Stomach smooth muscle (tissue), 2 donors: ENCODE measurements around the gene PODNL1.
A peak's percentile ranks its signal among the peaks of the same experiment; 100 is the strongest.

ENCODE experiments used
- H3K27ac ChIP-seq: one replicate; pipeline ENCODE4 v1.7.0; 2013; ENCODE audit warnings: mild to moderate bottlenecking, low read length, inconsistent platforms
- H3K27me3 ChIP-seq, 2 donors: one replicate each; pipeline ENCODE4 v1.7.0; 2013; ENCODE audit warnings: low read length in 2 of 2; ENCODE audit not compliant: insufficient read depth in 2 of 2, control insufficient read depth in 1 of 2
- H3K36me3 ChIP-seq, 2 donors: one replicate each; pipeline ENCODE4 v1.7.0; 2013; ENCODE audit warnings: low read length in 2 of 2; ENCODE audit not compliant: control insufficient read depth in 2 of 2, insufficient read depth in 2 of 2
- H3K4me1 ChIP-seq: one replicate; pipeline ENCODE4 v1.7.0; 2013; ENCODE audit warnings: low read length; ENCODE audit not compliant: control insufficient read depth, insufficient read depth
- H3K4me3 ChIP-seq, 2 donors: one replicate each; pipeline ENCODE4 v1.7.0; 2013; ENCODE audit warnings: low read length in 2 of 2
- H3K9ac ChIP-seq, 2 donors: one replicate each; pipeline ENCODE4 v1.7.0; 2013; ENCODE audit warnings: low read length in 2 of 2, mild to moderate bottlenecking in 1 of 2
- H3K9me3 ChIP-seq, 2 donors: one replicate each; pipeline ENCODE4 v1.7.0; 2013; ENCODE audit warnings: low read length in 2 of 2; ENCODE audit not compliant: control insufficient read depth in 2 of 2
- donor health status: healthy.
- donor health status: Pancreatic carcinoma.

PODNL1 gene

DNA sequence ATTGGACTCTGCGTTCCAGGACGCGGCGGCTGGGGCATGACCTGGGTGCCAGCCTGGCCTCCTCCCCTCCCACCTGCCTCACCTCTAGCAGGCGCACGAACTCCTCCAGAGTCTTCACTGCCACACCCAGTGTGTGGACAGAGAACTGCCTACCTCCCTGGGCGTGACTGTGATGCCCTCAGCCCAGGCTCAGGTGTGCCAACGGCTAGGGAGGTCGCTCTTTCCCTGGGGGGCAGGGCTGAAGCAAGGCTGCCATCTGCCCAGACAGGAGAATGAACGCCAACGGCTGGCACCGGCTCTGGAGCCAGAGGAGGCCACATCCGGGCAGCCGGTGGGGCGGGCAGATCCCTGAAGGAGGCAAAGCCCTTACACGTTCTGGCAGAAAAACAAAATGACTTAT is 49.9 kb downstream of the PODNL1 start:
- Histone ChIP-seq H3K9ac (no peak overlapping the region), H3K27me3 (no peaks in the 10 kb centered on the region), H3K9me3 (no peaks in the 10 kb centered on the region), H3K4me1 (no peaks in the 10 kb centered on the region), H3K27ac (no peak overlapping the region), H3K36me3 (no peaks in the 10 kb centered on the region), H3K4me3 (no peak overlapping the region)

GRCh38 chr19:13887517-13887916 is 50.7 kb downstream of the PODNL1 start:
- H3K36me3 ChIP-seq: no peaks in the 10 kb centered on the region
- H3K4me3 ChIP-seq: no peak overlapping the region
- no peaks in the 10 kb centered on the region for H3K9me3 ChIP-seq
- no peak overlapping the region for H3K9ac ChIP-seq
- H3K27me3 ChIP-seq: no peaks in the 10 kb centered on the region
- no peak overlapping the region for H3K27ac ChIP-seq
- H3K4me1 ChIP-seq: no peaks in the 10 kb centered on the region

GRCh38 chr19:13887018-13887436 is 51.2 kb downstream of the PODNL1 start:
- Histone ChIP-seq H3K27me3 (no peaks in the 10 kb centered on the region), H3K9ac (no peak overlapping the region), H3K4me1 (no peaks in the 10 kb centered on the region), H3K36me3 (no peaks in the 10 kb centered on the region), H3K9me3 (no peaks in the 10 kb centered on the region), H3K4me3 (no peak overlapping the region), H3K27ac (no peak overlapping the region)

- Histone ChIP-seq H3K4me3 (no peak overlapping the region), H3K9me3 (no peaks in the 10 kb centered on the region), H3K27me3 (no peaks in the 10 kb centered on the region), H3K4me1 (peaks cover under 1% of the 10 kb centered on the region), H3K36me3 (no peaks in the 10 kb centered on the region), H3K9ac (no peak overlapping the region), H3K27ac (no peak overlapping the region)
Observed at GRCh38 chr19:13885826-13886365, 52.3 kb downstream of the PODNL1 start.

- Histone ChIP-seq H3K9me3 (no peaks in the 10 kb centered on the region), H3K9ac (no peak overlapping the region), H3K36me3 (no peaks in the 10 kb centered on the region), H3K27me3 (no peaks in the 10 kb centered on the region), H3K4me3 (no peak overlapping the region), H3K27ac (no peak overlapping the region), H3K4me1 (peaks cover 9% of the 10 kb centered on the region)
Observed at GRCh38 chr19:13884726-13885591, 53.3 kb downstream of the PODNL1 start.

DNA sequence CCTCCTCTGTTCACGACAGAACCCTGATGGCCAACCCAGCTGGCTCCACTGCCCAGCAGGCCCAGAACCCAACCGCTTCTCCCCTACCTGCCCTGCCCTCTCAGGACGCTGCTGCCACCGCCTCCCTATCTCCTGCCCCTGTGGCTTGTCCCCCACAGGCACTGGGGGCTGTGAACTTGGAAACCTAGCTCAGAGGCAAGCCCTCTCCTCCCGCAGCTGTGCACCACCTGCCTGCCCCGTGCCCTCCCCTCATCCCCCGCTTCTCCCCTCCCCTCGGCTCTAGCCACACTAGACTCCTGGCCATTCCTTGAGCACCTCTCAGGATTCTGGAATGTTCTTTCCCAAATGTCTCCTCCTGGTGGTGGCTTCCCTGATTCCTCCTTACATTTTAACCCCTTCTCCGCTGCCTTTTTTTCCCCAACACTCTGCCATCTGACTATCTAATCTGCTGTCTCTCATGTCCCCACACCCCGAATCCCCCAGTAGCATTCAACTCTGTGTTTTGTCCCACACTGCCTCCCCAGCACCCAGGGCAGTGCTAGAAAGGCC is 54.6 kb downstream of the PODNL1 start:
- H3K9ac ChIP-seq: no peak overlapping the region
- H3K4me3 ChIP-seq: no peak overlapping the region
- H3K27ac ChIP-seq: no peak overlapping the region
- no peaks in the 10 kb centered on the region for H3K27me3 ChIP-seq
- H3K36me3 ChIP-seq: no peaks in the 10 kb centered on the region
- no peaks in the 10 kb centered on the region for H3K9me3 ChIP-seq
- peaks cover 18% of the 10 kb centered on the region for H3K4me1 ChIP-seq

DNA sequence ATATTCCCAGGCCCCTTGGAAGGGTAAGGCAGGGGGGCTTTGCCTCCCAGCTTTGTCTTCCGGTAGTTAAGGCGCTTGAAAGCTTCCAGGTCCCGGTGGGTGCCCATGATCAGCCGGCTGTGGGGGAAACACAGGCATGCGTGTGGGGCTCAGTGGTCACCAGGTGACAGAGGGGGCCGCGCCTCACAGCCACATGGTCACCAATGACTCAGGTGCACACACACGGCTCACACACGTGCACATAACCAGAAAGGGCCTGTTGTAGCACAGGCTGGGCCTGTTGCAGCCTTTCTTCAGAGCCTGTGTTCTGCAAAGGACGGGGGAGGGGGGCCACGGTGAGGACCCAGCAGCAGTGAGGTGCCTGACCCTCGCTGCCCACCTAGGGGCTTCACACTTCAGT is 55.4 kb downstream of the PODNL1 start:
- H3K4me1 ChIP-seq: peaks cover 18% of the 10 kb centered on the region
- no peak overlapping the region for H3K9ac ChIP-seq
- no peaks in the 10 kb centered on the region for H3K9me3 ChIP-seq
- no peaks in the 10 kb centered on the region for H3K27me3 ChIP-seq
- H3K36me3 ChIP-seq: no peaks in the 10 kb centered on the region
- no peak overlapping the region for H3K27ac ChIP-seq
- no peak overlapping the region for H3K4me3 ChIP-seq

GRCh38 chr19:13882419-13882795 is 55.8 kb downstream of the PODNL1 start:
- peaks cover 18% of the 10 kb centered on the region for H3K4me1 ChIP-seq
- no peaks in the 10 kb centered on the region for H3K36me3 ChIP-seq
- H3K9me3 ChIP-seq: no peaks in the 10 kb centered on the region
- H3K4me3 ChIP-seq: no peak overlapping the region
- H3K9ac ChIP-seq: peak overlapping the region in 1 of 2 donors; percentile 15
- H3K27ac ChIP-seq: no peak overlapping the region
- H3K27me3 ChIP-seq: no peaks in the 10 kb centered on the region

GRCh38 chr19:13881692-13882418 is 56.4 kb downstream of the PODNL1 start:
- H3K9me3 ChIP-seq: no peaks in the 10 kb centered on the region
- H3K36me3 ChIP-seq: no peaks in the 10 kb centered on the region
- H3K27ac ChIP-seq: no peak overlapping the region
- H3K27me3 ChIP-seq: no peaks in the 10 kb centered on the region
- no peak overlapping the region for H3K4me3 ChIP-seq
- H3K9ac ChIP-seq: peak overlapping the region in 1 of 2 donors; percentile 15
- peaks cover 18% of the 10 kb centered on the region for H3K4me1 ChIP-seq

GRCh38 chr19:13881251-13881691 is 56.9 kb downstream of the PODNL1 start:
- Histone ChIP-seq H3K36me3 (no peaks in the 10 kb centered on the region), H3K9ac (no peak overlapping the region), H3K27me3 (no peaks in the 10 kb centered on the region), H3K4me3 (no peak overlapping the region), H3K4me1 (peaks cover 18% of the 10 kb centered on the region), H3K9me3 (no peaks in the 10 kb centered on the region), H3K27ac (no peak overlapping the region)
